SU-DHL-6 (cell line): ENCODE measurements around the gene WDR4.

Source experiments
- CTCF ChIP-seq: fragments of 200-600 bp; sonication (generic); IDR thresholded peaks from one replicate; pipeline ENCODE4 v1.5.1; 2017; ENCODE audit warnings: antibody characterized with exemption, mild to moderate bottlenecking, low read length, moderate library complexity; ENCODE audit not compliant: insufficient read depth, poor library complexity, severe bottlenecking
- EZH2phosphoT487 ChIP-seq: fragments of 200-600 bp; sonication (generic), shearing (Covaris generic); conservative IDR thresholded peaks from 2 replicates; pipeline ENCODE4 v1.6.1; 2018; ENCODE audit warnings: mild to moderate bottlenecking, antibody characterized with exemption, low read length, moderate library complexity, mixed read lengths

- TF ChIP-seq CTCF (no peak), EZH2phosphoT487 (no peak)
These were observed 27.3 kb downstream of the WDR4 start for GRCh38 chr21:42851812-42852665.
